HCT116 (cell line): Measurements from ENCODE around the gene GFRA3. TPM values are rescaled to one million over a fixed set of nuclear protein-coding genes. Genes with fewer than 3 reads are reported as not detected.

Experiments
- ATAC-seq: fragments of 200-7000 bp; cut with Tn5 transposase; 2 replicates; pipeline ENCODE4 v1.9.1; 2020; ENCODE audit warnings: mild to moderate bottlenecking, moderate library complexity
- BruUV-seq: library from RNA; stranded (reverse); fragments of 400-500 nt; replicated peaks from 2 replicates; lab custom pipeline; 2021; lab: Mats Ljungman, UMichigan
- CTCF ChIA-PET: fragments of 300-600 bp; sonication (Branson Sonifier 250); formaldehyde crosslinking; loops from one replicate; lab custom pipeline; 2021; ENCODE audit warnings: antibody characterized with exemption; lab: Charles Lee
- POLR2A ChIA-PET: fragments of 300-600, 350-600 bp; sonication (Branson Sonifier 250); formaldehyde crosslinking; loops from one replicate; lab custom pipeline; 2021; ENCODE audit warnings: antibody characterized with exemption; lab: Charles Lee
- RAD21 ChIA-PET, 2 experiments: fragments of 300-600 bp; sonication (Branson Sonifier 250); formaldehyde crosslinking; loops; one replicate each; lab custom pipeline; 2023; ENCODE audit warnings: low total read pairs in 2 of 2; ENCODE audit not compliant: uncharacterized antibody in 2 of 2, unreplicated experiment in 2 of 2, low non-redundant PET in 1 of 2; lab: Charles Lee
- DNase-seq: peaks from one replicate; pipeline ENCODE4 v3.0.0-alpha.2; 2010; ENCODE audit warnings: low read depth, low spot score
- H2AFZ ChIP-seq: fragments of 200-600 bp; shearing (Covaris generic), sonication (generic); 2 replicates; pipeline ENCODE4 v1.6.1; 2017; ENCODE audit warnings: low read depth, mixed run types, mixed read lengths, antibody characterized with exemption, low read length; ENCODE audit not compliant: poor library complexity, severe bottlenecking
- H3K27ac ChIP-seq: 2 replicates; pipeline ENCODE4 v1.5.1; 2012; ENCODE audit warnings: low read depth, low read length
- H3K27me3 ChIP-seq: fragments of 200-600 bp; sonication (generic); 2 replicates; pipeline ENCODE4 v1.6.1; 2016; ENCODE audit warnings: mixed run types, low read length, mixed read lengths; ENCODE audit not compliant: insufficient read depth
- H3K36me3 ChIP-seq, 2 experiments: fragments of 200-500 bp in 1 of 2; fragments of 200-600 bp in 1 of 2; sonication (Bioruptor generic) in 1 of 2; sonication (generic) in 1 of 2; 2 replicates each; pipeline versions ENCODE4 v1.5.1 to v1.6.1; 2014 to 2016; ENCODE audit warnings: low read length in 2 of 2, inconsistent platforms in 1 of 2, mixed read lengths in 1 of 2, mixed run types in 1 of 2; ENCODE audit not compliant: insufficient read depth in 2 of 2, control insufficient read depth in 1 of 2
- H3K4me1 ChIP-seq, 2 experiments: fragments of 200-600 bp in 1 of 2; sonication (generic) in 1 of 2; 2 replicates each; pipeline versions ENCODE4 v1.5.1 to v1.6.1; 2012 to 2017; ENCODE audit warnings: low read length in 2 of 2, inconsistent platforms in 1 of 2, mild to moderate bottlenecking in 1 of 2, mixed read lengths in 1 of 2, mixed run types in 1 of 2, moderate library complexity in 1 of 2; ENCODE audit not compliant: insufficient read depth in 2 of 2, control insufficient read depth in 1 of 2
- H3K4me2 ChIP-seq: fragments of 200-600 bp; sonication (generic); 2 replicates; pipeline ENCODE4 v1.6.1; 2017; ENCODE audit warnings: mixed run types, low read length, mixed read lengths
- H3K4me3 ChIP-seq, 2 experiments: fragments of 200-600 bp in 1 of 2; sonication (generic) in 1 of 2; replicated peaks in 1 of 2; 2 replicates each; pipeline ENCODE4 v1.5.1; 2011 to 2016; ENCODE audit warnings: low read length in 2 of 2, control low read depth in 1 of 2, low read depth in 1 of 2, mild to moderate bottlenecking in 1 of 2, mixed read lengths in 1 of 2, mixed run types in 1 of 2
- H3K79me2 ChIP-seq: fragments of 200-600 bp; sonication (generic); 2 replicates; pipeline ENCODE4 v1.6.1; 2017; ENCODE audit warnings: mild to moderate bottlenecking, mixed run types, low read length, moderate library complexity, mixed read lengths; ENCODE audit not compliant: insufficient read depth
- H3K9ac ChIP-seq: fragments of 200-600 bp; sonication (generic); 2 replicates; pipeline ENCODE4 v1.6.1; 2016; ENCODE audit warnings: low read length, mixed read lengths
- H3K9me2 ChIP-seq: fragments of 200-600 bp; sonication (generic), shearing (Covaris generic); 2 replicates; pipeline ENCODE4 v1.6.1; 2017; ENCODE audit warnings: mixed run types, mild to moderate bottlenecking, moderate library complexity; ENCODE audit not compliant: insufficient read depth
- H3K9me3 ChIP-seq, 2 experiments: fragments of 200-500 bp in 1 of 2; fragments of 200-600 bp in 1 of 2; sonication (Bioruptor generic) in 1 of 2; sonication (generic) in 1 of 2; 2 replicates each; pipeline ENCODE4 v1.6.1; 2014 to 2017; ENCODE audit warnings: low read length in 2 of 2, mixed read lengths in 2 of 2, inconsistent platforms in 1 of 2, low read depth in 1 of 2, mild to moderate bottlenecking in 1 of 2, mixed run types in 1 of 2, moderate library complexity in 1 of 2; ENCODE audit not compliant: control insufficient read depth in 1 of 2, insufficient read depth in 1 of 2
- H4K20me1 ChIP-seq: fragments of 200-600 bp; sonication (generic), shearing (Covaris generic); 2 replicates; pipeline ENCODE4 v1.6.1; 2017; ENCODE audit warnings: mixed run types, mild to moderate bottlenecking, moderate library complexity; ENCODE audit not compliant: insufficient read depth
- CBX3 ChIP-seq: IDR thresholded peaks from 2 replicates; pipeline ENCODE4 v1.6.1; 2012; ENCODE audit warnings: low read depth
- CEBPB ChIP-seq: IDR thresholded peaks from 2 replicates; pipeline ENCODE4 v1.6.1; 2012; ENCODE audit warnings: low read depth
- EZH2 ChIP-seq: fragments of 200-600 bp; sonication (generic); IDR thresholded peaks from 2 replicates; pipeline ENCODE4 v1.6.1; 2017; ENCODE audit warnings: antibody characterized with exemption, mixed run types
- JUND ChIP-seq: IDR thresholded peaks from 2 replicates; pipeline ENCODE4 v1.6.1; 2012
- POLR2A ChIP-seq: IDR thresholded peaks from 2 replicates; pipeline ENCODE4 v1.7.0; 2011; ENCODE audit warnings: borderline replicate concordance; ENCODE audit not compliant: insufficient read depth, insufficient read length; ENCODE audit errors: extremely low read depth
- POLR2AphosphoS5 ChIP-seq: IDR thresholded peaks from 2 replicates; pipeline ENCODE4 v1.6.1; 2011; ENCODE audit warnings: mild to moderate bottlenecking, low read depth, low read length, moderate library complexity
- RAD21 ChIP-seq: IDR thresholded peaks from 2 replicates; pipeline ENCODE4 v1.6.1; 2012; ENCODE audit warnings: low read depth, mild to moderate bottlenecking
- YY1 ChIP-seq: IDR thresholded peaks from 2 replicates; pipeline ENCODE4 v1.6.1; 2011; ENCODE audit warnings: low read length, low read depth, moderate library complexity, mild to moderate bottlenecking; ENCODE audit not compliant: insufficient replicate concordance; ENCODE audit errors: extremely low read depth
- ZNF274 ChIP-seq: fragments of 200-500 bp; sonication (Bioruptor generic); IDR thresholded peaks from 2 replicates; pipeline ENCODE4 v1.6.1; 2014; ENCODE audit warnings: mild to moderate bottlenecking, low read depth, low read length, inconsistent platforms
- intact Hi-C: fragments of 100-400 bp; cut with micrococcal nuclease; formaldehyde crosslinking; loops from 2 replicates; pipeline ENCODE4 v1.10.0; 2022
- total RNA-seq: library from RNA; stranded (reverse); gene quantifications from one replicate; pipeline ENCODE4 v1.2.1, GENCODE V29; 2021; ENCODE audit not compliant: unreplicated experiment
- TF ChIP-seq, protein P1 (sequence below): IDR thresholded peaks from 2 replicates; pipeline ENCODE4 v1.6.1; 2012

The GFRA3 gene
- total RNA-seq, 1 experiment from 2014 or later: not detected

DNA sequence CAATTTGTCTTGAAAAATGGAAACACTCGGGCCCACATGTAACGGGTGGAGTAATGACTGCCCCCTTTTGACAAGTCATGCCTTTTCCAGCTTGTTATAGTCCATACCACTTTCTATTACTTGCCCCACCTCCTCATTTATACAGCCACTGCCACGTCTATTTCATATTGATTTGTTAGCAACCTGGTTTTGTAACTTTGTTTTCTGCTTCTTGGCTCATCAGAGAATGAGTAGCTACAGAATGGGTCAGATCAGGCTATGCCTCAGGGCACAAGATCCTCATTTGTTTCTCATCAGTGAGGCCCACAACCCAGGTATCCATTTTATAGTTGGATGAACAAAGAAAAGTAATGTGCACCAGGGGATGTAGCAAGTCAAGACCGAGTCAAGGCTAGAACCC is 1.7 kb downstream of the GFRA3 start:
- TF ChIP-seq YY1: no peak
- Histone ChIP-seq H3K4me1 (no peaks in the 10 kb centered on the region), H3K27me3 (no peaks in the 10 kb centered on the region), H3K36me3 (no peaks in the 10 kb centered on the region), H3K9me3 (no peaks in the 10 kb centered on the region), H2AFZ (no peak overlapping the region), H3K4me2 (no peak overlapping the region), H4K20me1 (no peaks in the 10 kb centered on the region), H3K27ac (no peak overlapping the region), H3K9me2 (no peaks in the 10 kb centered on the region), H3K4me3 (no peak overlapping the region), H3K9ac (no peak overlapping the region), H3K79me2 (no peaks in the 10 kb centered on the region)
- ATAC-seq (no peak), DNase-seq (no peak)
- intact Hi-C loops: no loop called here
- POLR2A ChIA-PET: no interaction called here
- no TSS peak for BruUV-seq
- CTCF ChIA-PET: no interaction called here
- RAD21 ChIA-PET: no interaction called here

DNA sequence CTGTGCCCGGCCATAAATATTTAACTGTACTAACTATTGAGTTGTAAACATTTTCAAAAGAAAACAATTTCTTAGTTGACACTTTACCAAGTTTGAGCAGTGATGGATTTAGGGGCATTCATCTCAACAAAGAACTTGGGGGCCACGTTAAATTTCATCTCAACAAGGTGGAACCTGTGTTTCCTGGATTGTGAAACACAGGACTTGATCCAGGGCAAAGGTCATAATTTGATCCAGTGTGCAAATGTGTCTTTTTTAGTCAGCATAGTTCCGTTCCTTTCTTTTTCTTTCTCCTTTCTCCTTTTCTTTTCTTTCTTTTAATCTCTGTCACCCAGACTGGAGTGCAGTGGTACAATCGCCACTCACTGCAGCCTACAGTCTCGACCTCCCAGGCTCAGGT is 3.1 kb downstream of the GFRA3 start:
- ChIA-PET CTCF (no interaction called here), RAD21 (interaction anchor here in 1 of 2 experiments (0.7 kb wide), 1 partner anchor 207 kb away, joined by 4 read pairs; no protein-coding TSS in a partner anchor), POLR2A (interaction anchor here (0.7 kb wide), 1 partner anchor 1646 kb away, joined by 4 read pairs; no protein-coding TSS in a partner anchor)
- ATAC-seq: no peak
- Histone ChIP-seq H3K79me2 (no peaks in the 10 kb centered on the region), H3K9ac (no peak overlapping the region), H3K9me2 (no peaks in the 10 kb centered on the region), H3K9me3 (no peaks in the 10 kb centered on the region), H4K20me1 (no peaks in the 10 kb centered on the region), H3K4me1 (no peaks in the 10 kb centered on the region), H3K4me3 (no peak overlapping the region), H3K27ac (no peak overlapping the region), H3K27me3 (no peaks in the 10 kb centered on the region), H2AFZ (no peak overlapping the region), H3K36me3 (no peaks in the 10 kb centered on the region), H3K4me2 (no peak overlapping the region)
- TF ChIP-seq, protein P1, sequence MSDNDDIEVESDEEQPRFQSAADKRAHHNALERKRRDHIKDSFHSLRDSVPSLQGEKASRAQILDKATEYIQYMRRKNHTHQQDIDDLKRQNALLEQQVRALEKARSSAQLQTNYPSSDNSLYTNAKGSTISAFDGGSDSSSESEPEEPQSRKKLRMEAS: no peak
- DNase-seq: no peak
- no TSS peak for BruUV-seq
- intact Hi-C loops: no loop called here

DNA sequence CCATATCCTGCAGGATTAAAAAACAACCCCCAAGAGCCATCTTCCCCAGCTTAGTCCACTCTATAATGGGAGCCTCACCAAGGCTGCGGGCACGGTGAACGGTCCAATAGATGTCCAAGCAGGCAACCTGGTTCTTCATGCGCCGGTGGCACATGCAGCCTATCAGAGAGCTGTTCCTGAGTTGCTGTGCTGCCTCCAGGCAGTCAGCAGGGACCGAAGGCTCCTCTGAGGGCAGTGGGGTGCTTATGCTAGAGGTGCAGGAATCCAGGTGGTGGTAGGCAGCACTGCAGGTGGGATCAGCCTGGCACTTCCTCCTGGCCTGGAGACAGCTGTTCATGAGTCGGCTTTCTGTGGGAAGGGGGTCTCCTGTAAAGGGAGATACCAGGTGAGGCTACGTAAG is 10.2 kb downstream of the GFRA3 start:
- intact Hi-C loops: no loop called here
- POLR2A ChIA-PET: no interaction called here
- no peak for TF ChIP-seq YY1
- no peak for TF ChIP-seq POLR2AphosphoS5
- TF ChIP-seq CEBPB: no peak
- TF ChIP-seq EZH2: no peak
- no peak for TF ChIP-seq POLR2A
- no peak for TF ChIP-seq JUND
- no peak for TF ChIP-seq CBX3
- TF ChIP-seq ZNF274: no peak
- no peak for TF ChIP-seq RAD21
- Histone ChIP-seq H3K9me3 (no peaks in the 10 kb centered on the region), H3K36me3 (no peaks in the 10 kb centered on the region), H3K27ac (no peak overlapping the region), H3K4me3 (no peak overlapping the region), H3K27me3 (no peaks in the 10 kb centered on the region), H2AFZ (no peak overlapping the region), H3K9me2 (no peaks in the 10 kb centered on the region), H4K20me1 (no peaks in the 10 kb centered on the region), H3K4me2 (no peak overlapping the region), H3K79me2 (no peaks in the 10 kb centered on the region), H3K9ac (no peak overlapping the region), H3K4me1 (no peaks in the 10 kb centered on the region)
- no peak for DNase-seq
- CTCF ChIA-PET: no interaction called here
- BruUV-seq: no TSS peak
- ATAC-seq: no peak; the same call in 1 of the 2 replicates
- RAD21 ChIA-PET: no interaction called here
